Keratinocyte (primary cell): ENCODE measurements around the gene ZMYND12. TPM values are rescaled to one million over a fixed set of nuclear protein-coding genes. Genes with fewer than 3 reads are reported as not detected.

Experiments used
- DNase-seq: peaks from one replicate; pipeline ENCODE4 v3.0.0-alpha.2; 2011; ENCODE audit warnings: low read depth, missing footprints, low spot score
- FAIRE-seq: peaks from 2 replicates; lab custom pipeline; 2011; peaks lifted over from hg19 to GRCh38; lab: Jason Lieb, UNC
- H2AFZ ChIP-seq: 2 replicates; pipeline ENCODE4 v1.6.0; 2012; ENCODE audit warnings: low read length, control low read depth, inconsistent platforms; ENCODE audit not compliant: control insufficient read depth
- H3K27ac ChIP-seq: 2 replicates; pipeline ENCODE4 v1.5.1; 2011; ENCODE audit warnings: low read length; ENCODE audit not compliant: control insufficient read depth, insufficient read depth
- H3K27me3 ChIP-seq: 3 replicates; pipeline ENCODE4 v1.6.0; 2011; ENCODE audit warnings: low read length; ENCODE audit not compliant: control insufficient read depth, insufficient read depth; ENCODE audit errors: extremely low read depth
- H3K36me3 ChIP-seq, 2 experiments: 2 replicates in 1 of 2; 3 replicates in 1 of 2; pipeline ENCODE4 v1.5.1; 2011; ENCODE audit warnings: low read length in 2 of 2, mild to moderate bottlenecking in 1 of 2; ENCODE audit not compliant: control insufficient read depth in 2 of 2, insufficient read depth in 2 of 2; ENCODE audit errors: extremely low read depth in 1 of 2
- H3K4me1 ChIP-seq: 3 replicates; pipeline ENCODE4 v1.5.1; 2011; ENCODE audit warnings: low read length; ENCODE audit not compliant: control insufficient read depth, insufficient read depth; ENCODE audit errors: extremely low read depth
- H3K4me2 ChIP-seq: 3 replicates; pipeline ENCODE4 v1.6.0; 2011; ENCODE audit warnings: low read depth, low read length; ENCODE audit not compliant: control insufficient read depth, insufficient read depth; ENCODE audit errors: extremely low read depth
- H3K4me3 ChIP-seq, 3 experiments: fragments of 200-600 bp in 1 of 3; sonication (generic) in 1 of 3; 2 replicates in 2 of 3; 3 replicates in 1 of 3; pipeline ENCODE4 v1.5.1; 2011 to 2016; ENCODE audit warnings: low read length in 3 of 3, mild to moderate bottlenecking in 3 of 3, control low read depth in 2 of 3, inconsistent platforms in 1 of 3, low read depth in 1 of 3, mixed read lengths in 1 of 3, mixed run types in 1 of 3, moderate library complexity in 1 of 3; ENCODE audit not compliant: control insufficient read depth in 2 of 3, insufficient read depth in 2 of 3; ENCODE audit errors: extremely low read depth in 1 of 3
- H3K79me2 ChIP-seq: 2 replicates; pipeline ENCODE4 v1.6.0; 2012; ENCODE audit warnings: low read length; ENCODE audit not compliant: control insufficient read depth, insufficient read depth
- H3K9ac ChIP-seq: 3 replicates; pipeline ENCODE4 v1.6.0; 2011; ENCODE audit warnings: low read length; ENCODE audit not compliant: control insufficient read depth, insufficient read depth; ENCODE audit errors: extremely low read depth
- H3K9me1 ChIP-seq: 3 replicates; pipeline ENCODE4 v1.6.0; 2011; ENCODE audit warnings: low read length; ENCODE audit not compliant: control insufficient read depth, insufficient read depth; ENCODE audit errors: extremely low read depth
- H3K9me3 ChIP-seq: 2 replicates; pipeline ENCODE4 v1.5.1; 2012; ENCODE audit warnings: low read depth, low read length; ENCODE audit not compliant: control insufficient read depth
- H4K20me1 ChIP-seq: 3 replicates; pipeline ENCODE4 v1.6.0; 2011; ENCODE audit warnings: low read length; ENCODE audit not compliant: control insufficient read depth, insufficient read depth; ENCODE audit errors: extremely low read depth
- EZH2 ChIP-seq: IDR thresholded peaks from one replicate; pipeline ENCODE4 v1.6.1; 2012; ENCODE audit warnings: inconsistent platforms, mild to moderate bottlenecking, low read length, moderate library complexity
- dilution Hi-C: fragments of 300-500 bp; cut with MboI; formaldehyde crosslinking; loops from one replicate; pipeline ENCODE4 v1.7.0; 2020; ENCODE audit warnings: low sequenced_read_pairs; ENCODE audit not compliant: extremely low pct_ligation_motif_present
- polyA plus RNA-seq, 5 experiments: library from polyadenylated mRNA; depleted of rRNA in 3 of 5; stranded (reverse) in 3 of 5; stranded (forward) in 1 of 5; unstranded in 1 of 5; fragments of >200 nt; gene quantifications; 1 replicate in 1 of 5; 2 replicates in 3 of 5; 3 replicates in 1 of 5; pipeline versions ENCODE4 v1.2.1 to v1.2.3, GENCODE V29; 2011 to 2012; ENCODE audit warnings: missing spikeins in 2 of 5, low read depth in 1 of 5, low replicate concordance in 1 of 5
- TF ChIP-seq, protein P1 (sequence below), 3 experiments: IDR thresholded peaks in 1 of 3; conservative IDR thresholded peaks in 1 of 3; optimal IDR thresholded peaks in 1 of 3; 2 replicates in 2 of 3; 3 replicates in 1 of 3; pipeline versions ENCODE3 to v1.5.1; 2011; ENCODE audit warnings: low read length in 3 of 3, mild to moderate bottlenecking in 3 of 3, moderate library complexity in 2 of 3, control low read depth in 1 of 3, inconsistent platforms in 1 of 3; ENCODE audit not compliant: insufficient read depth in 2 of 3; ENCODE audit errors: extremely low read depth in 1 of 3

ZMYND12 gene
- polyA plus RNA-seq, 1 donor (not counting 4 experiments of a cell fraction or from before 2014, with no cell fraction given) = 0.24 TPM

DNA sequence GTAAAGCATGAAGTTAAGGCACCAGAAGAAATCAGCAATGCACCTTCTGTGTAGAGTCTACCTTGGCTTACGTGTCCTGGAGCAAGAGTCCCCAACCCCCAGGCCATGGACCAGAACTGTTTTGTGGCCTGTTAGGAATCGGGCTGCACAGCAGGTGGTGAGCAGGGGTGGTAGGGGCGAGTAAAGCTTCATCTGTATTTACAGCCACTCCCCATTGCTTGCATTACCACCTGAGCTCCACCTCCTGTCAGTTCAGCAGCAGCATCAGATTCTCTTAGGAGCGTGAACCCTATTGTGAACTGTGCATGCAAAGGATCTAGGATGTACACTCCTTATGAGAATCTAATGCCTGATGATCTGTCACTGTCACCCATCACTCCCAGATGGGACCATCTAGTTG lies 21.5 kb downstream of the ZMYND12 start:
- Histone ChIP-seq H4K20me1 (no peaks in the 10 kb centered on the region), H3K4me3 (no peak overlapping the region), H3K4me1 (peaks cover under 1% of the 10 kb centered on the region), H3K36me3 (no peaks in the 10 kb centered on the region), H3K27ac (no peak overlapping the region), H3K4me2 (no peak overlapping the region), H3K9me3 (no peaks in the 10 kb centered on the region), H3K9me1 (no peaks in the 10 kb centered on the region), H2AFZ (no peak overlapping the region), H3K79me2 (no peaks in the 10 kb centered on the region), H3K27me3 (no peaks in the 10 kb centered on the region), H3K9ac (no peak overlapping the region)
- TF ChIP-seq, protein P1, sequence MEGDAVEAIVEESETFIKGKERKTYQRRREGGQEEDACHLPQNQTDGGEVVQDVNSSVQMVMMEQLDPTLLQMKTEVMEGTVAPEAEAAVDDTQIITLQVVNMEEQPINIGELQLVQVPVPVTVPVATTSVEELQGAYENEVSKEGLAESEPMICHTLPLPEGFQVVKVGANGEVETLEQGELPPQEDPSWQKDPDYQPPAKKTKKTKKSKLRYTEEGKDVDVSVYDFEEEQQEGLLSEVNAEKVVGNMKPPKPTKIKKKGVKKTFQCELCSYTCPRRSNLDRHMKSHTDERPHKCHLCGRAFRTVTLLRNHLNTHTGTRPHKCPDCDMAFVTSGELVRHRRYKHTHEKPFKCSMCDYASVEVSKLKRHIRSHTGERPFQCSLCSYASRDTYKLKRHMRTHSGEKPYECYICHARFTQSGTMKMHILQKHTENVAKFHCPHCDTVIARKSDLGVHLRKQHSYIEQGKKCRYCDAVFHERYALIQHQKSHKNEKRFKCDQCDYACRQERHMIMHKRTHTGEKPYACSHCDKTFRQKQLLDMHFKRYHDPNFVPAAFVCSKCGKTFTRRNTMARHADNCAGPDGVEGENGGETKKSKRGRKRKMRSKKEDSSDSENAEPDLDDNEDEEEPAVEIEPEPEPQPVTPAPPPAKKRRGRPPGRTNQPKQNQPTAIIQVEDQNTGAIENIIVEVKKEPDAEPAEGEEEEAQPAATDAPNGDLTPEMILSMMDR (optimal IDR thresholded peaks at IDR 0.05 in 1 of 3, IDR thresholded peaks at IDR 0.05 in 1 of 3, conservative IDR thresholded peaks at IDR 0.05 in 1 of 3; ENCODE audit: extremely low read depth in 1 of 3, insufficient read depth in 2 of 3, low read length in 3 of 3) = no peak
- no peak for TF ChIP-seq EZH2
- DNase-seq (no peak), FAIRE-seq (no peak)
- dilution Hi-C loops = no loop called here

DNA sequence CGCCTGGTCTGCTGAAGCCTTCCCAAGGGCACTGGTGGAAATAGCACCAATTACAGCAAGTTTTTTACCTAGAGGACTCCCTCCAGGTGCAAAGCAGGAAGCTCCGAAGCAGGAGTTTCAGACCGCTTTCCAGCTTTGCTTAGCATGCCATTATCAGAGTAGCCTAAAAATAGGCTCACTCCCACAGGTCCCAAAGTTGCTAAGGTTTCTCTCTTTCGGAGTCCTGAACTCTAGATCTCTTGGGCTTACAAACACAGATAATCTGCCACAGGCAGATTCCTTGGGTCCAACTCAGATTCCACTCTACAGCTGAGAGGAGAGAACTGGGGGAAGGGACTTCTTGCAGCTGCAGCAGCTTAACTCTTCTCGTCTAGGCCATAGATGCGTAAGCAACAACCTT lies 22.5 kb downstream of the ZMYND12 start:
- dilution Hi-C loops = no loop called here
- no peak overlapping the region for H2AFZ ChIP-seq
- H4K20me1 ChIP-seq = no peaks in the 10 kb centered on the region
- no peak overlapping the region for H3K27ac ChIP-seq
- no peaks in the 10 kb centered on the region for H3K79me2 ChIP-seq
- no peak for TF ChIP-seq EZH2
- TF ChIP-seq, protein P1 (optimal IDR thresholded peaks at IDR 0.05 in 1 of 3, IDR thresholded peaks at IDR 0.05 in 1 of 3, conservative IDR thresholded peaks at IDR 0.05 in 1 of 3; ENCODE audit: extremely low read depth in 1 of 3, insufficient read depth in 2 of 3, low read length in 3 of 3) = no peak
- no peaks in the 10 kb centered on the region for H3K9me1 ChIP-seq
- no peak for DNase-seq
- FAIRE-seq = no peak
- H3K4me2 ChIP-seq = no peak overlapping the region
- H3K27me3 ChIP-seq = no peaks in the 10 kb centered on the region
- no peak overlapping the region for H3K4me3 ChIP-seq
- H3K9ac ChIP-seq = no peak overlapping the region
- no peaks in the 10 kb centered on the region for H3K9me3 ChIP-seq
- H3K4me1 ChIP-seq = no peaks in the 10 kb centered on the region
- H3K36me3 ChIP-seq = no peaks in the 10 kb centered on the region
